Measurements from ENCODE around the gene ENTPD8.

ENTPD8 gene

DNA sequence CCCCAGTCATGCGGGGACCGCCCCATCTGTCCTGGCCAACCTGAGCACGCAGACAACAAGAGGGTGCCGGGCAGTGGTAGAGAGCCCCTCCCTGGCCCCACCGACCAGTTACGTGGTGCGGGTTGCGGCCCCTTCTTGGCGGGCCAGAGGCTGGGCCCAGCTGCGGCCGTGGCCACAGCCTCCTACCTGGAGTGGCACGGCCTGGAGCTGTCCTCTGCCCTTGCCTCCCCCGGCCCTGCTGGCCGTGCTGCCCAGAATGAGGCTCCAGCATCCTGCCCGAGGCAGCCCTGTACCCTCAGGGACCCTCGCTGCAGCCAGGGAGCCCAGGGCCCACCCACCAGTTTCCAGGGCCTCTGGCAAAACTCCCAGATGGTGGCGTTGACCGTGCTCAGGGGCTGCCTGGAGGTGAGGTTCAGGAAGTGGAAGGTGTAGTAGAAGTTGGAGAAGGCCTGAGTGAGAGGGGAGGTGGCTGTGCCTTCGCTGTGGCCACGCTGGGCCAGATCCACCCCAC lies 5.7 kb downstream of the ENTPD8 start:
- no peak for DNase-seq (ENCODE audit: low read depth)
- H3K4me3 ChIP-seq (ENCODE audit: low read depth, low read length): no peak overlapping the region

DNA sequence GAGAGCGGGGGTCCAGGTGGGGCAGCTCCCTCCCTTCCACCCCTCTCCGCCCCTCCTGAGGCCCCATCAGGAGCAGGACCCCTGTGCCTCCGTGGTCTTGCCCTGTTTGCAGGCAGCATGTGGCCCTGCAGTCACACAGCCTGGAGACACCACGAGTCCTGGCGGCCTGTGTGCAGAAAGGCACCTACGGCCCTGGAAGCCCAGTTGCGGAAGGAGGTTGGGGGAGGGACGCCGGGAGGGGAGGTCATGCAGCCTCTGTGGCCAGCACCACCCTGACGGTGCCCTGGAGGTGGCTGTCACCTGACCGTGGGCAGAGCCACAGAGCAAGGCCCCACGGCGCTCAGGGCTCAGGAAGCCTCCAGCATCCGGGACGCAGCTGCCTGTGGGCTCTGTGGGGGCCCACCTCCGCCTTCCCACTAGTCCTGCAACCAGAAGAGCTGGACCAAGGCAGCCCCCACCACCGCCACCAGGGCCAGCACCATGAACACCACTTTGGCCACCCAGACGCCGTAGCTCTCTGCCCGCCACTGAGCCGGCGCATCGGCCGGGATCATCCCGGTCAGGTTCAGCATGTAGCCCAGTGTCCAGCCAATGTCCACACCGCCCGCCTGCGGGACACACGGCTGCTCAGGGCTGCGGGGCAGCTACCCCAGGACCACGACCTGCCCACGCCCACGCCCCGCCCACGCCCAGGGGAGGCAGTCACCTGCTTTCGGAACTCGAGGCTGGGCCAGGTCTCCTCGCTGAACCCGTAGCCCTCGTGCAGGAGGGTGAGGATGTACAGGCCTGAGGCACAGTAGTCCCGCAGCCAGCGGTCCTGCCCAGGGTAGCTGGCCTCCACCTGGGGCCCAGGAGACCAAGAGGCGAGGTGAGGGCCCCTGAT lies 6.4 kb downstream of the ENTPD8 start:
- TF ChIP-seq, protein P1, sequence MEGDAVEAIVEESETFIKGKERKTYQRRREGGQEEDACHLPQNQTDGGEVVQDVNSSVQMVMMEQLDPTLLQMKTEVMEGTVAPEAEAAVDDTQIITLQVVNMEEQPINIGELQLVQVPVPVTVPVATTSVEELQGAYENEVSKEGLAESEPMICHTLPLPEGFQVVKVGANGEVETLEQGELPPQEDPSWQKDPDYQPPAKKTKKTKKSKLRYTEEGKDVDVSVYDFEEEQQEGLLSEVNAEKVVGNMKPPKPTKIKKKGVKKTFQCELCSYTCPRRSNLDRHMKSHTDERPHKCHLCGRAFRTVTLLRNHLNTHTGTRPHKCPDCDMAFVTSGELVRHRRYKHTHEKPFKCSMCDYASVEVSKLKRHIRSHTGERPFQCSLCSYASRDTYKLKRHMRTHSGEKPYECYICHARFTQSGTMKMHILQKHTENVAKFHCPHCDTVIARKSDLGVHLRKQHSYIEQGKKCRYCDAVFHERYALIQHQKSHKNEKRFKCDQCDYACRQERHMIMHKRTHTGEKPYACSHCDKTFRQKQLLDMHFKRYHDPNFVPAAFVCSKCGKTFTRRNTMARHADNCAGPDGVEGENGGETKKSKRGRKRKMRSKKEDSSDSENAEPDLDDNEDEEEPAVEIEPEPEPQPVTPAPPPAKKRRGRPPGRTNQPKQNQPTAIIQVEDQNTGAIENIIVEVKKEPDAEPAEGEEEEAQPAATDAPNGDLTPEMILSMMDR (IDR thresholded peaks at IDR 0.05; ENCODE audit: low read depth, low read length, missing control alignments): no peak

More for the DNA sequence above, 5.7 kb downstream of the ENTPD8 start:
- TF ChIP-seq, protein P1 (IDR thresholded peaks at IDR 0.05; ENCODE audit: low read depth, low read length, missing control alignments): no peak

GRCh38 chr9:137433916-137434431 lies 7.2 kb downstream of the ENTPD8 start:
- no peak for DNase-seq (ENCODE audit: low read depth)
- TF ChIP-seq, protein P1 (IDR thresholded peaks at IDR 0.05; ENCODE audit: low read depth, low read length, missing control alignments): no peak
- no peak overlapping the region for H3K4me3 ChIP-seq (ENCODE audit: low read depth, low read length)

More for the DNA sequence above, 6.4 kb downstream of the ENTPD8 start:
- DNase-seq (ENCODE audit: low read depth): no peak
- no peak overlapping the region for H3K4me3 ChIP-seq (ENCODE audit: low read depth, low read length)

- DNase-seq (ENCODE audit: low read depth): no peak
- no peak overlapping the region for H3K4me3 ChIP-seq (ENCODE audit: low read depth, low read length)
- TF ChIP-seq, protein P1 (IDR thresholded peaks at IDR 0.05; ENCODE audit: low read depth, low read length, missing control alignments): no peak
These were observed 7.7 kb downstream of the ENTPD8 start for GRCh38 chr9:137433349-137433915.

DNA sequence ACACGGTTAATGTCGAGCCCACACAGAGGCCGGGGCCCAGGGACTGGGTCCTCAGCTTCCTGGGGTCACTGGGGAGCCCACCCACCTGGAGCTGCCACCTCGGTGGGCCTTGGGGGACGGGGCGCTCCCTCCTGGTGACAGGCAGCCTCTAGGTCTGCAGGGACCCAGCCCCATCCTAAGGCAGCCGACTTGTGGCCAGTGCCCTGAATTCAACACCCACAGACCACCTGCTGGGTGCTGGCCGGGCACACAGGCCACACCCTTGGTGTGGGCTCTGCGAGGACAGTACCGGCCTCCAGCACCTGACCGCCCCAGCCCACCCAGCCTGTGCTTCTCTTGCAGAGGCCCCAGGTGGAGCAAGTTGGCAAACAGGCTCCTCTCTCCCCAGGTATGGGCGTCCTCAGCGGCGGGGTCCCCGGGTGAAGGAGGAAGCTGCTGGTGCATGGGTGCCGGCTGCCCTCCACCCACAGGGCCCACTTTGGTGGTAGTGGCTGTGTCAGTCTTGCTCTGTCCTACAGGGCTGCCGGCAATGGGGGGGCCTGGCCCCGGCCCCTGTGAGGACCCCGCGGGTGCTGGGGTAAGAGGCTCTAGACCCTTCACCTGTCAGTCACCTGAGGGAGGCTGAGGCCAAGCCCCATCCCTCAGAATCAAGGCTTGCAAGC lies 8.3 kb downstream of the ENTPD8 start:
- DNase-seq (ENCODE audit: low read depth): no peak
- TF ChIP-seq, protein P1 (IDR thresholded peaks at IDR 0.05; ENCODE audit: low read depth, low read length, missing control alignments): no peak
- no peak overlapping the region for H3K4me3 ChIP-seq (ENCODE audit: low read depth, low read length)

GRCh38 chr9:137431416-137431931 lies 9.7 kb downstream of the ENTPD8 start:
- no peak for DNase-seq (ENCODE audit: low read depth)
- H3K4me3 ChIP-seq (ENCODE audit: low read depth, low read length): no peak overlapping the region
- TF ChIP-seq, protein P1 (IDR thresholded peaks at IDR 0.05; ENCODE audit: low read depth, low read length, missing control alignments): no peak

Data from GM12864 (cell line).